Measurements from ENCODE around the gene TTC33.

TTC33 gene

GRCh38 chr5:40489421-40489820, 266.3 kb downstream of the TTC33 start:
- Histone ChIP-seq H2AFZ (ENCODE audit: low read length) (no peak overlapping the region), H3K4me2 (ENCODE audit: low read depth, low read length, poor library complexity, severe bottlenecking) (no peak overlapping the region), H3K4me1 (ENCODE audit: insufficient read depth, low read length, poor library complexity, severe bottlenecking) (peaks cover 37% of the 10 kb centered on the region)

DNA sequence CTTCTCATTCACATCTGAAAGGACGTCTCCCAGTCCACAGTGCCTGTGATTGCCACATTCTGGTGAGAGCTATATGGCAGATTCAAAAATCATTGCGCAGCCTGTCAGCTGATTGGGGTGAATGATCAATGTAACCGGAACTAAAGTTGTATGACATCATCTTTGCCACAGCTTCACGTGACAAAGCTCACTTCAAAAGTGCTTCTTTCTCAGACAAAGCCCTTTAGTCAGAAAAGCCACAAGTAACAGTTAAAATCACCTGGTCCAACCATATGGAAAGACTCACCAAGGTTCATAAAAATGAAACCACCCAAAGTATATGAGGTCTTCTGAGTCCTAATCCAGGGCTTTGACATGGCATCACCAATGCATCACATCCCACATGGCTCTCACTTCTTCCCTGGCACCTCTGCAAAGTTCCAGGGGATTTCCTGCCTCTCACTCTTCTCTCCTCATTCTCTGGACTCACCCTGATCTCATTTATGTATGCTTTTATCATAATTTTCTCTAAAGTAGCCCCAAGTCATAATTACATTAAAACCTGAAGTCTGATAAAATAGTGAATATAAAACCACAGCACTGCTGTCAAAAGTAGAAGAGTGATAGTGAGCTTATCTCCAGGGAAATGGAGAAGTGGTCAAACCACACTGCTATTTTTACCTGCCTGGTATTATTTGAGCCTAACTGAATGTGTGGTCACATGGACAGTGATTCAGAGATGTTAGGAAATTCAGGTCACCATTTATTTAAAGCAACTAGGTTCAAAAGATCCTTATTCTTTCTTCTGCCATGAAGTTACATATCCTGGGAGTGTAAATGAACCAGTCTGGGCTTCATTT, 269.1 kb downstream of the TTC33 start:
- no peaks in the 10 kb centered on the region for H4K20me1 ChIP-seq (ENCODE audit: insufficient read depth, low read length, poor library complexity, severe bottlenecking)
- H3K9ac ChIP-seq (ENCODE audit: low read depth, low read length, poor library complexity, severe bottlenecking), result peak overlapping the region; percentile 0
- no peaks in the 10 kb centered on the region for H3K9me2 ChIP-seq (replicated peaks; ENCODE audit: low read depth, low read length)
- H3K4me3 ChIP-seq (ENCODE audit: low read length, poor library complexity, severe bottlenecking), result peak overlapping the region; percentile 51
- H3K27me3 ChIP-seq (ENCODE audit: insufficient read depth, low read length, poor library complexity, severe bottlenecking), result no peaks in the 10 kb centered on the region
- no peaks in the 10 kb centered on the region for H3K36me3 ChIP-seq (ENCODE audit: insufficient read depth, low read length)
- peaks cover 43% of the 10 kb centered on the region for H3K4me1 ChIP-seq (ENCODE audit: insufficient read depth, low read length, poor library complexity, severe bottlenecking)
- H3K9me3 ChIP-seq (ENCODE audit: insufficient read depth, low read depth, low read length), result no peaks in the 10 kb centered on the region
- peak overlapping the region; percentile 67 for H3K4me2 ChIP-seq (ENCODE audit: low read depth, low read length, poor library complexity, severe bottlenecking)
- H3K79me2 ChIP-seq (ENCODE audit: insufficient read depth, low read length), result no peaks in the 10 kb centered on the region
- peak overlapping the region; percentile 5; the same call in 1 of the 2 replicates for H2AFZ ChIP-seq (ENCODE audit: low read length)
- TF ChIP-seq, protein P1, sequence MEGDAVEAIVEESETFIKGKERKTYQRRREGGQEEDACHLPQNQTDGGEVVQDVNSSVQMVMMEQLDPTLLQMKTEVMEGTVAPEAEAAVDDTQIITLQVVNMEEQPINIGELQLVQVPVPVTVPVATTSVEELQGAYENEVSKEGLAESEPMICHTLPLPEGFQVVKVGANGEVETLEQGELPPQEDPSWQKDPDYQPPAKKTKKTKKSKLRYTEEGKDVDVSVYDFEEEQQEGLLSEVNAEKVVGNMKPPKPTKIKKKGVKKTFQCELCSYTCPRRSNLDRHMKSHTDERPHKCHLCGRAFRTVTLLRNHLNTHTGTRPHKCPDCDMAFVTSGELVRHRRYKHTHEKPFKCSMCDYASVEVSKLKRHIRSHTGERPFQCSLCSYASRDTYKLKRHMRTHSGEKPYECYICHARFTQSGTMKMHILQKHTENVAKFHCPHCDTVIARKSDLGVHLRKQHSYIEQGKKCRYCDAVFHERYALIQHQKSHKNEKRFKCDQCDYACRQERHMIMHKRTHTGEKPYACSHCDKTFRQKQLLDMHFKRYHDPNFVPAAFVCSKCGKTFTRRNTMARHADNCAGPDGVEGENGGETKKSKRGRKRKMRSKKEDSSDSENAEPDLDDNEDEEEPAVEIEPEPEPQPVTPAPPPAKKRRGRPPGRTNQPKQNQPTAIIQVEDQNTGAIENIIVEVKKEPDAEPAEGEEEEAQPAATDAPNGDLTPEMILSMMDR (conservative IDR thresholded peaks at IDR 0.05; ENCODE audit: low read length), result no peak
- TF ChIP-seq EZH2phosphoT487 (IDR thresholded peaks at IDR 0.05; ENCODE audit: borderline replicate concordance), result no peak
- H3F3A ChIP-seq (ENCODE audit: low read depth), result peaks cover 7% of the 10 kb centered on the region; the same call in 1 of the 2 replicates

More at GRCh38 chr5:40489421-40489820, 266.3 kb downstream of the TTC33 start:
- Histone ChIP-seq H3K9ac (ENCODE audit: low read depth, low read length, poor library complexity, severe bottlenecking) (no peak overlapping the region), H3K9me2 (replicated peaks; ENCODE audit: low read depth, low read length) (no peaks in the 10 kb centered on the region), H3K9me3 (ENCODE audit: insufficient read depth, low read depth, low read length) (no peaks in the 10 kb centered on the region), H3K4me3 (ENCODE audit: low read length, poor library complexity, severe bottlenecking) (no peak overlapping the region), H3K79me2 (ENCODE audit: insufficient read depth, low read length) (no peaks in the 10 kb centered on the region), H4K20me1 (ENCODE audit: insufficient read depth, low read length, poor library complexity, severe bottlenecking) (no peaks in the 10 kb centered on the region), H3K36me3 (ENCODE audit: insufficient read depth, low read length) (no peaks in the 10 kb centered on the region), H3K27me3 (ENCODE audit: insufficient read depth, low read length, poor library complexity, severe bottlenecking) (no peaks in the 10 kb centered on the region), H3F3A (ENCODE audit: low read depth) (peaks cover 7% of the 10 kb centered on the region; the same call in 1 of the 2 replicates)
- no peak for TF ChIP-seq EZH2phosphoT487 (IDR thresholded peaks at IDR 0.05; ENCODE audit: borderline replicate concordance)
- TF ChIP-seq, protein P1 (conservative IDR thresholded peaks at IDR 0.05; ENCODE audit: low read length), result no peak

DNA sequence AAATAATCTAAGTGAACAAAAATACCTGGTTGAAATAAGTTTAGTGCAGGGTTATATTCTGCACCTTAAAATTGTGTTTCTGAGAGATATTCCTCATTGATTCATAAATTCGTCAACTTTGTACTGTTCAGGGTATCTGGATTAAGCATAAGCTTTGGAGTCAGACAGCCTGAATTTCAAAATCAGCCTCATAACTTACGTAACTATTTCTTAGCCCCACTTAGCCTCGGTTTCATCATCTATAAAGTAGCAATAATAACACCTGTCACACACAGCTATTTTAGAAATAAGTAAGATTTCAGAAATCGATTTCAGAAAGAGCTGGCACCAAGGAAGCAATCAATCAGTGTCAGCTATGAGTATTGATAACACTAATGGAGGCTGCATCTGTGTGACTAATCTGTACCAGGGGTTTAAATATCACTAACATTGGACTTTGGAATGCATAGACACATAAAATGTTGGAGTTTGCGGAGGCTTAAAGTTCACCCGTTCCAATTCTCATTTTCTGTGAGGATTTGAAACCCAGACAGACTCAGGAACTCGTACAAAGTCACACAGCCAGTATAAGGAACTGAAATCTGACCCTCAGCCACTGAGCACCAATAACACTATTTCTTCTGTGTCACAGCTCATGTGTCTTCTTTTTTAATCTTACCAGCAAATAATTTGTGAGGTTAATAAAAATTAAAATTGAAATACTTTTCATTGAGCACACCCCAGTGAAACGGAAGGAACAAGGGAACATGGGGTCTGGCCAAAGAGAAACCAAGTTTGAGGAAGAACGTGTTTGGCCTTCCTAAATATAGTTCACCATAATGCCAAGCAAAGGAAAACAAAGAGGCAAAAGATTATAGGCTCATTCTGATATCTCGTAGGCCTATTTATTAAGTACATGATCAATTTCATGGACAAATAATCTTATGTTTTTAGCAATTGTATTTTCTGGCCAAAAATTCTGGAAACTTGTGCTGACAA, 270.5 kb downstream of the TTC33 start:
- H2AFZ ChIP-seq (ENCODE audit: low read length), result no peak overlapping the region
- H3K4me1 ChIP-seq (ENCODE audit: insufficient read depth, low read length, poor library complexity, severe bottlenecking), result peaks cover 43% of the 10 kb centered on the region
- no peak overlapping the region for H3K4me3 ChIP-seq (ENCODE audit: low read length, poor library complexity, severe bottlenecking)
- no peak overlapping the region for H3K9ac ChIP-seq (ENCODE audit: low read depth, low read length, poor library complexity, severe bottlenecking)
- no peaks in the 10 kb centered on the region for H3K36me3 ChIP-seq (ENCODE audit: insufficient read depth, low read length)
- H3F3A ChIP-seq (ENCODE audit: low read depth), result peaks cover 7% of the 10 kb centered on the region; the same call in 1 of the 2 replicates
- H3K79me2 ChIP-seq (ENCODE audit: insufficient read depth, low read length), result no peaks in the 10 kb centered on the region
- no peak for TF ChIP-seq EZH2phosphoT487 (IDR thresholded peaks at IDR 0.05; ENCODE audit: borderline replicate concordance)
- TF ChIP-seq, protein P1 (conservative IDR thresholded peaks at IDR 0.05; ENCODE audit: low read length), result no peak
- no peaks in the 10 kb centered on the region for H3K27me3 ChIP-seq (ENCODE audit: insufficient read depth, low read length, poor library complexity, severe bottlenecking)
- peak overlapping the region; percentile 67 for H3K4me2 ChIP-seq (ENCODE audit: low read depth, low read length, poor library complexity, severe bottlenecking)
- H3K9me2 ChIP-seq (replicated peaks; ENCODE audit: low read depth, low read length), result no peaks in the 10 kb centered on the region
- no peaks in the 10 kb centered on the region for H4K20me1 ChIP-seq (ENCODE audit: insufficient read depth, low read length, poor library complexity, severe bottlenecking)
- H3K9me3 ChIP-seq (ENCODE audit: insufficient read depth, low read depth, low read length), result no peaks in the 10 kb centered on the region
